Central memory CD8-positive, alpha-beta T cell (primary cell): ENCODE measurements around the gene RASA3.

Source experiments
- ATAC-seq: fragments of 150-1000 bp; cut with Tn5 transposase; replicated peaks from 2 replicates; pipeline ENCODE4 v1.10.0; 2022; ENCODE audit warnings: mild to moderate bottlenecking, moderate FRiP score, moderate number of reproducible peaks; ENCODE audit not compliant: poor library complexity, severe bottlenecking; ENCODE audit errors: extremely low read depth
- DNase-seq, 2 donors: peaks; one replicate each; pipeline ENCODE4 v3.0.0; 2021; ENCODE audit warnings: low spot score in 2 of 2
- H3K27ac Mint-ChIP-seq: one replicate; pipeline ENCODE4 v1.8.0; 2022; ENCODE audit warnings: low read depth, mild to moderate bottlenecking, moderate library complexity, mixed read lengths
- H3K27me3 Mint-ChIP-seq: one replicate; pipeline ENCODE4 v1.8.0; 2022; ENCODE audit warnings: mixed read lengths
- H3K36me3 Mint-ChIP-seq: one replicate; pipeline ENCODE4 v1.8.0; 2022; ENCODE audit warnings: mild to moderate bottlenecking, moderate library complexity, mixed read lengths; ENCODE audit not compliant: insufficient read depth
- H3K4me1 Mint-ChIP-seq: one replicate; pipeline ENCODE4 v1.8.0; 2022; ENCODE audit warnings: mixed read lengths
- H3K4me3 Mint-ChIP-seq: one replicate; pipeline ENCODE4 v1.8.0; 2022; ENCODE audit warnings: mild to moderate bottlenecking, moderate library complexity, mixed read lengths
- H3K9me3 Mint-ChIP-seq: one replicate; pipeline ENCODE4 v1.8.0; 2022; ENCODE audit warnings: mixed read lengths

The RASA3 gene

GRCh38 chr13:113929628-113930615 lies 202.5 kb downstream of the RASA3 start:
- H3K9me3 Mint-ChIP-seq, result no peaks in the 10 kb centered on the region
- no peak for DNase-seq
- H3K27me3 Mint-ChIP-seq, result peaks cover 52% of the 10 kb centered on the region
- no peak for ATAC-seq
- H3K27ac Mint-ChIP-seq, result peak overlapping the region; percentile 81
- H3K36me3 Mint-ChIP-seq, result peaks cover 16% of the 10 kb centered on the region
- peaks cover 23% of the 10 kb centered on the region for H3K4me1 Mint-ChIP-seq
- H3K4me3 Mint-ChIP-seq, result peak overlapping the region; percentile 55

- DNase-seq (no peak), ATAC-seq (no peak)
- H3K4me1 Mint-ChIP-seq, result peaks cover 23% of the 10 kb centered on the region
- H3K4me3 Mint-ChIP-seq, result no peak overlapping the region
- peaks cover 13% of the 10 kb centered on the region for H3K36me3 Mint-ChIP-seq
- no peak overlapping the region for H3K27ac Mint-ChIP-seq
- H3K27me3 Mint-ChIP-seq, result peaks cover 58% of the 10 kb centered on the region
- no peaks in the 10 kb centered on the region for H3K9me3 Mint-ChIP-seq
Observed at GRCh38 chr13:113928685-113929627, 203.5 kb downstream of the RASA3 start.
